GM21825 (cell line): Measurements from ENCODE around the gene ANKRD66.

Experiments
- ATAC-seq: cut with Tn5 transposase; IDR thresholded peaks from one replicate; pipeline ENCODE4 v1.9.1; 2021; ENCODE audit warnings: mild to moderate bottlenecking, moderate library complexity; ENCODE audit not compliant: unreplicated experiment

ANKRD66 gene

GRCh38 chr6:46789434-46790354 is 43.0 kb downstream of the ANKRD66 start:
- no peak for ATAC-seq

- no peak for ATAC-seq
Measured at GRCh38 chr6:46790355-46790874, 43.7 kb downstream of the ANKRD66 start.

GRCh38 chr6:46792635-46793034 is 45.9 kb downstream of the ANKRD66 start:
- ATAC-seq = no peak

GRCh38 chr6:46793138-46793537 is 46.4 kb downstream of the ANKRD66 start, which contains the start of gene MEP1A:
Gene MEP1A, plus strand, starts transcription at chr6:46793389. Its CDS starts 10 bp downstream, at chr6:46793399.
- no peak for ATAC-seq

- ATAC-seq = no peak
Measured at GRCh38 chr6:46794068-46794467, 47.3 kb downstream of the ANKRD66 start.

- no peak for ATAC-seq
Measured at GRCh38 chr6:46795816-46796215, 49.1 kb downstream of the ANKRD66 start.

GRCh38 chr6:46796848-46797580 is 50.3 kb downstream of the ANKRD66 start:
- no peak for ATAC-seq

GRCh38 chr6:46799657-46800056 is 52.9 kb downstream of the ANKRD66 start:
- no peak for ATAC-seq

GRCh38 chr6:46808806-46809205 is 62.1 kb downstream of the ANKRD66 start:
- ATAC-seq = no peak
